NCI-H2107 treated with DMSO at 0.1 percent for 48 hours (cell line): ENCODE data around the gene KRTAP9-7.
"Not testable (repeated sequence)": the region's sequence is repeated elsewhere in the genome, so short reads cannot be mapped to it uniquely, and the experiment has no call there.

ENCODE experiments used
- DNase-seq: peaks from one replicate; lab custom pipeline; 2025; ENCODE audit not compliant: unreplicated experiment; lab: John Stamatoyannopoulos, UW

The KRTAP9-7 gene

DNA sequence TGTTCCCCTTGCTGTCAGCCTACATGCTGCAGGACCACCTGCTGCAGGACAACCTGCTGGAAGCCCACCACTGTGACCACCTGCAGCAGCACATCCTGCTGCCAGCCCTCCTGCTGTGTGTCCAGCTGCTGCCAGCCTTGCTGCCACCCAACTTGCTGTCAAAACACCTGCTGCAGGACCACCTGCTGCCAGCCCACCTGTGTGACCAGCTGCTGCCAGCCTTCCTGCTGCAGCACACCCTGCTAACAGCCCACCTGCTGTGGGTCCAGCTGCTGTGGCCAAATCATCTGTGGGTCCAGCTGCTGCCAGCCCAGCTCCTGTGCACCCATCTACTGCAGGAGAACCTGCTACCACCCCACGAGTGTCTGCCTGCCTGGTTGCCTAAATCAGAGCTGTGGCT lies 4.2 kb upstream of the KRTAP9-7 start:
- not testable (repeated sequence) for DNase-seq

DNA sequence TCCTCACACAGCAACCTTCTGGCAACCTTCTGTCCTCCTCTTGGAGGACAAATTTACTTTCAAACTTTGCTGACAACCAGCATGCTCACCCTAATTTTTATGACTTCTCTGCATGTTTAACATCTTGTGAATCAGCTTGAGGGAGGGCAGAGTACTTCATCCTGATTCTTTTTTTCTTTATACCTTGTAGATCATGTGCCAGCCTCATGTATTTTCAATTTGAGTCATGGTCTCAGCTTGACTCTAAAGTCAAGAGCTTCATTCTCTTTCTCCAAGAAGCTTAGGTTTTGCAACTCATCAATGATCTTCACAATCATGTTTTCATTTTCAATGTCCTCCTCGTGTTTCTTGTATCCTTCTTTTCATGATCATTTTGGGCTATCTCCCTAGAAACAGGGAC lies 3.6 kb upstream of the KRTAP9-7 start:
- no peak for DNase-seq

DNA sequence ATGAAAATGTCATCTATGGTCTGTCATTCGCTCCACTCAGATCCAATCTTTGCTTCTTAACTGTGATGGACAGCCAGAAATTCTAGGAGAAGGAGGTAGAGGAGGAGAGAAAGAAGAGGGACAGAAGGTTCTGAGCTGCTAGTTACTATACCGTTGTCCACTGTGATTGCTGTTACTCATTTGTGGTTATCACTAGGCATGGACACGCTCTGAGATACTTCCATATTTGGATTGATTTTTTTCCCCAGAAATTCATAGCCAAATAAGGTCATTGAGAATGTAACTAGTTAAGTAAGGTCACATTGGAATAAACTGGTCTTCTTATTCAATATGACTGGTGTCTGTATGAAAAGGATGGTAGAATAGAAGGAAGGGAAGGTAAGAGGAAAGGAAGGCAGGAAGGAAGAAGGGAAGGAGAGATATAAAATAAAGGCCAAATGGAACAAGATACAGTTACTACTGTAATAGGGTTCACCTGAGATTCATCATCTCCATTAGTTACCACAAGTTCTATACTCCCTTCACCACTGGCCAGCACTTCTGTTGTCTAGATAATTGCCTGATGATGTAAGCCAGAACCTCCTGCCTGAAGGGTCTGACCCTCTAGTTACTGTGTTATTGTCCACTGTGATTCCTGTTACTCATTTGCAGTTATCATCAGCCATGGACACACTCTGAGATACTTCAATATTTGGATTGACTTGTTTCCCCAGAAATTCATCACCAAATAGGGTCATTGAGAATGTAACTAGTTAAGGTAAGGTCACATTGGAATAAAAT lies 2.9 kb downstream of the KRTAP9-7 start:
- DNase-seq: no peak

DNA sequence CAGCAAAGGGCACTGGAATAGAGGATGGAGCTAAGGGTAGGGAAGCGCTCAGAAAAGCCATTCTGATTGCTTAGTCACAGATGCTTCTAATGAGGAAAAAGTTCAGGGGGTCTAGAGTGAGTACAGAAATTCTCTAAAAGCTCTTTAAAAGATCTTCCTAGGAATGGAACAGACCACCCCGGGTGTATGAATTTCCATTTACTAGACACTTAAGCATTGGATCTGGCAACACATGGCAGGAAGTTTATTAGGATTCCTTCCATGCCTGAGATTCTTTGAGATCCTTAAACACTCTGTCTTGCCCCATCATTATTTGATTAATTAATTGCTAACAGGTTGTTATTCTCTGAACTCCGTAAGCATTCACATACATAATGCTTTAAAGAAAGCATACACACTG lies 8.5 kb downstream of the KRTAP9-7 start:
- DNase-seq: no peak

DNA sequence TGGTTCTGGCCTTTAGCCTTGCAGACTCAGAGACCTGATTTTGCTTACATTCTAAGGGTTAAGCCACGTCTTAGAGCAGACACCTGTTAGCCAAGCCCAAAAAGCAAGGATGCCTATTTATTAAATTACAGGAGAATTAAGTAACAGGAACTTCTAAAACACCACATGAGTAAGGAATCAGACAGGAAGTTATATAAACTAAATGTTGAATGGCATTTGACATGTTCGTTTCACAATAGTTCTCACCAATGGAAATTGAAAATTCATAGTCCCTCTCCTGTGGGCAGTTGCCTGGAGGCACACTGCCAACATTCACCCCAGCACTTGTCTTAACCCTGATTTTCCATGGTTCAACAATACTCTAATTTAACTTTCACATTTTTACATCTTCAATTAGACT lies 9.0 kb downstream of the KRTAP9-7 start:
- no peak for DNase-seq

DNA sequence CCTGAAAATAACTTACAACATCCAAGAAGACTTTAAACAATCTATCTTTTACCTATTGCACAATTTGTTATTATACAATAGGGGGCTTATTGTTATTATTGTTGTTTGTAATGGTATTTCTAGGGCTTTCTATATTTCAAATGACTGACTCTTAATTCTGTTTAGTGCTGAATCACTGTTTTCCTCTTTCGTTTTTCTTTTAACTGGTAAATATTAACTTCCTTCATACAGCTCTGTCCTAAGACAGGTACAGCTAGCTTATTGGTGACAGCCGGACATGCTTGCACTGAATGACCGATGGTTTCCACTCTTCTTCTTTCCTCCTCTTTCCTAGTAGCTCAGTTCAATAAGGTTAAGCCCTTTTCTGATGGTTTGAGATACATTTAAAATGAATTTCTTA lies 11.6 kb downstream of the KRTAP9-7 start:
- no peak for DNase-seq

GRCh38 chr17:41294016-41294415 lies 18.5 kb downstream of the KRTAP9-7 start:
- no peak for DNase-seq

GRCh38 chr17:41296846-41297245 lies 21.3 kb downstream of the KRTAP9-7 start:
- no peak for DNase-seq

GRCh38 chr17:41298458-41299135 lies 23.1 kb downstream of the KRTAP9-7 start:
- DNase-seq: no peak

- DNase-seq: no peak
Observed at GRCh38 chr17:41301204-41301790, 25.8 kb downstream of the KRTAP9-7 start.

- DNase-seq: no peak
Observed at GRCh38 chr17:41301916-41302901, 26.7 kb downstream of the KRTAP9-7 start, which contains the start of gene KRTAP29-1. KRTAP29-1 (minus strand) TSS chr17:41302851; CDS start chr17:41302851, 0 bp downstream.

GRCh38 chr17:41302981-41303380 lies 27.5 kb downstream of the KRTAP9-7 start:
- DNase-seq: no peak

DNA sequence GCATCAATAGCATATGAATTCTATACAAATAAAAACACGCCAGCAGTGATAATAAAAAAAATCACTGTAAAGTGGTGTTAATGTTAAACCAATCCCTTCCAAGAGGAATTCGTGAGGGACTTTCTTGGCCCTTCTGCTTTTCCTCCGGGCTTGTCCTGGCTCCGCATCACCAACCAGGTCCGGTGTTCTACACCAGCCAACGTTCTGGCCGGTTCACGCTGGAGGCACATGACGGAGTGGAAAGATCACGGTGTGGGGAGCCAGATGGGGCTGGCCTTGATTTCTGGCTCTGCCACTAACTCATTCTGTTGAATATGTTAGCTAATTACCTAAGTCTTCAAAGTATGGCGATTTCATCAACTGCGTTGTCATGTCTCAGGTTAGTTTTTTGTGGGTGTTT lies 28.6 kb downstream of the KRTAP9-7 start:
- no peak for DNase-seq

DNA sequence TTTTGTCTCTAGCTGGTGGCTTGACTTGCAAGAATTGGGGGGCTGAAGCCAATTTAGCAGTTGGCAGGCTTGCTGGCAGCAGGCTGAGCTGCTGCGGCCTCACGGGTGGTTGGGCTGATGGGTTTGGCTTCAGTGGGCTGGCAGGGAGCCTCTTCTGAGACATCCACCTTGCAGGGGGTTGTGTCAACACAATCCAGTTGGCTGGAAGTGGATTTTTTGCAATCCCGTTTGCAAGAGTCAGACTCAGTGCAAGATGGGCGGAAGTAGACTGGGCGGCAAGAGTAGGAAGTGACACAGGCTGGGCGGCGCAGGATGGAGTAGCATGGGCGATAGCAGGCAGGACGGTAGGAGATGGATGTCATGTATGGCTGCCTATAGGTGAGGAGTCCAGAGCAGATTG lies 32.1 kb downstream of the KRTAP9-7 start:
- no peak for DNase-seq

DNA sequence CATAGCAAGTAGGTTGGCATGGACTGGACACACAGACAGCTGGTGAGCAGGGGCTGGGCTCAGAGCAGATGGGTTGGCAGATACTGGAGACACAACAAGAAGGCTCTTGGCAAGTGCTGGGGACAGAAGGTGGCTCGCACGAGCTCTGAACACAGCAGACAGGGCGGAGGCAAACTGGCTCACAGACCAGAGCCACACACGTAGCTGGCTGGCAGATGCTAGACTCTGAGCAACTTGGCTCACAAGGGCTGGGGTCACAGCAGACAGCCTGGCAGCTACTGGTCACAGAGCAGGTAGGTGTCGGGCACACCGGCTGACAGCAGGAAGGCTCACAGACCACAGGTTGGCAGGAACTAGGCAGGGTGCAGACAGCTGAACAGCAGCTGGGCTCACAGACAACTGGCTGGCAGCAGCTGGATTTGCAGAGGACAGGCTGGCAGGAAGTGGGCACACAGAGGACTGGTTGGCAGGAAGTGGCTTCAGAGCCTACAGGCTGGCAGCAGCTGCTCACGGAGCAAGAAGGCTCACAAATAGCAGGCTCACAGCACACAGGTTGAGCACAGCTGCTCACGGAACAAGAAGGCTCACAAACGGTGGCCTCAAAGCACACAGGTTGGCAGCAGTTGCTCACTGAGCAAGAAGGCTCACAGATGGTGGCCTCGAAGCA lies 32.9 kb downstream of the KRTAP9-7 start:
- DNase-seq: no peak

GRCh38 chr17:41308918-41309359 lies 33.4 kb downstream of the KRTAP9-7 start, which contains the start of gene KRTAP16-1:
KRTAP16-1 (minus strand) TSS chr17:41309309; CDS start chr17:41309253, 56 bp downstream.
- DNase-seq: no peak

- DNase-seq: no peak
Observed at GRCh38 chr17:41311111-41311510, 35.6 kb downstream of the KRTAP9-7 start.

DNA sequence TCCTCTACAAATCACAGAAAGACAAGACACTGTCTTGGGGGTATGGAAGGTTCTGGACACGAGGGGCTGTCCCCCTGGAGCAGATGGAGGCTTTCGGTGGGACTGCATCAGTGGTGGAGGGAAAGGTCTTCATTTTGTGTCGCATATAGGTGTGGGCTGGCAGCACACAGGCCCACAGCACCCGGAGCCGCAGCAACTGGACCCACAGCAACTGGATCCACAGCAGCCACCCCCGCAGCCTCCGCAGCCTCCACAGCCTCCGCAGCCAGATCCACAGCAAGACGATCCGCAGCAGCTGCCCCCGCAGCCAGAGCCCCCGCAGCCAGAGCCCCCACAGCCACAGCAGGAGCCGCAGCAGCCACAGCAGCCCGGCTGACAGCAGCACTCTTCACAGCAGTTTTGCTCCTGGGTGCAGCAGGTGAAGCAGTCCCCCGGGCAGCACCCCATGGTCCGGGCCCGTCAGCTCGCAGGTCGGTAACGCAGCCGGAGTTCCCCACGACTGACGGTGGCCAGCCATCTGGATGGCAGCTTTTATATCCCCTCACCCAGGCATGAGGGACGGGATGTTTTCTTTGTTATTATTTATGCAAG lies 39.8 kb downstream of the KRTAP9-7 start, which contains the start of gene KRTAP17-1:
KRTAP17-1 (minus strand) TSS at position 507 of the 591 bp plus-strand sequence; CDS start at position 447, 60 bp downstream.
- DNase-seq: no peak

GRCh38 chr17:41315814-41316445 lies 40.4 kb downstream of the KRTAP9-7 start:
- no peak for DNase-seq
